HG03175 (cell line): ENCODE measurements around the gene MBD3.

Experiments used
- ATAC-seq: cut with Tn5 transposase; IDR thresholded peaks from one replicate; pipeline ENCODE4 v1.9.1; 2021; ENCODE audit warnings: mild to moderate bottlenecking, moderate library complexity; ENCODE audit not compliant: unreplicated experiment

MBD3 gene

GRCh38 chr19:1619703-1620102 is 27.0 kb upstream of the MBD3 start:
- ATAC-seq: no peak

GRCh38 chr19:1619094-1619439 is 26.4 kb upstream of the MBD3 start:
- ATAC-seq: no peak

GRCh38 chr19:1618157-1619093 is 25.8 kb upstream of the MBD3 start:
- no peak for ATAC-seq

- ATAC-seq: no peak
Observed at GRCh38 chr19:1616875-1617274, 24.2 kb upstream of the MBD3 start.

- ATAC-seq: no peak
Observed at GRCh38 chr19:1616396-1616795, 23.7 kb upstream of the MBD3 start.

GRCh38 chr19:1615156-1615765 is 22.6 kb upstream of the MBD3 start:
- ATAC-seq: no peak

- ATAC-seq: no peak
Observed at GRCh38 chr19:1613808-1614570, 21.3 kb upstream of the MBD3 start.

- ATAC-seq: no peak
Observed at GRCh38 chr19:1613146-1613545, 20.5 kb upstream of the MBD3 start.

GRCh38 chr19:1612114-1613086 is 19.7 kb upstream of the MBD3 start:
- ATAC-seq: no peak

- no peak for ATAC-seq
Observed at GRCh38 chr19:1611353-1611752, 18.7 kb upstream of the MBD3 start.

- ATAC-seq: no peak
Observed at GRCh38 chr19:1610579-1610978, 17.9 kb upstream of the MBD3 start.

GRCh38 chr19:1609680-1610474 is 17.2 kb upstream of the MBD3 start:
- ATAC-seq: no peak

- no peak for ATAC-seq
Observed at GRCh38 chr19:1609103-1609396, 16.4 kb upstream of the MBD3 start.

- ATAC-seq: no peak
Observed at GRCh38 chr19:1608359-1609102, 15.9 kb upstream of the MBD3 start.

GRCh38 chr19:1606138-1606651 is 13.5 kb upstream of the MBD3 start:
- no peak for ATAC-seq

- peak; percentile 88 for ATAC-seq
Observed at GRCh38 chr19:1605236-1606137, 12.8 kb upstream of the MBD3 start, which contains the start of gene UQCR11. Gene UQCR11, minus strand, starts transcription at chr19:1605462. Its CDS starts 53 bp downstream, at chr19:1605409.

GRCh38 chr19:1602091-1602707 is 9.5 kb upstream of the MBD3 start:
- ATAC-seq: no peak
